ENCODE measurements around the gene ADM. TPM values are rescaled to one million over a fixed set of nuclear protein-coding genes. Genes with fewer than 3 reads are reported as not detected.
"Not testable (repeated sequence)": the region's sequence is repeated elsewhere in the genome, so short reads cannot be mapped to it uniquely, and the experiment has no call there.

Gene ADM, protein sequence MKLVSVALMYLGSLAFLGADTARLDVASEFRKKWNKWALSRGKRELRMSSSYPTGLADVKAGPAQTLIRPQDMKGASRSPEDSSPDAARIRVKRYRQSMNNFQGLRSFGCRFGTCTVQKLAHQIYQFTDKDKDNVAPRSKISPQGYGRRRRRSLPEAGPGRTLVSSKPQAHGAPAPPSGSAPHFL
- polyA plus RNA-seq (ENCODE audit: insufficient read length): 11.8 TPM

DNA sequence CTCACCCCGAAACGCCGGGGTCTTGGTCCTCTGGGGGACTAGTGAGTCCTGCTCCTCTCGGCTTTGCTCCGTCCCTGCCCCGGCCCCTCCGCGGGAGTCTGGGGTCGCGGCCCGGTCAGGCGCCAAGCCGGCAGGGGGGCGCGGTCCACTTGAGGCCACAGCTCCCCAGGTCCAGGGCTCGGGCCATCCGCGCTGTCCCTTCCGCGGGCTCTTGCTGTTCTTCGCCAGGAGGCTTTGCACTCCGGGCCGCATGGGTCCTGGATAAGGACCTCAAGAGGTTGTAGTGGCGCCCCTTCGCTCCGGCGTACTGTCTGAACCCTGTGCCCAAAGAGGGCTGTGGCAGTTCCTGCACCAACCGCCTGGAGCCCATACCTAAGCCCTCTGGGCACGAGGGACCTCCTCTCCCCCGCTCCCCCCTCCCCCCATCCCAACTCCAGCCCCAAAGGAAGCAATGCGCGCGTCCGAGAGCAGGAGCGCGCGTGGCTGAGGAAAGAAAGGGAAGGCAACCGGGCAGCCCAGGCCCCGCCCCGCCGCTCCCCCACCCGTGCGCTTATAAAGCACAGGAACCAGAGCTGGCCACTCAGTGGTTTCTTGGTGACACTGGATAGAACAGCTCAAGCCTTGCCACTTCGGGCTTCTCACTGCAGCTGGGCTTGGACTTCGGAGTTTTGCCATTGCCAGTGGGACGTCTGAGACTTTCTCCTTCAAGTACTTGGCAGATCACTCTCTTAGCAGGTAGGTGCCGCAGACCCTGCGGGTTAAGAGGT is at the start of gene ADM:
Gene ADM (plus strand): TSS at position 579 of the 767 bp plus-strand sequence. CDS start 628 bp downstream, outside the sequence.
- DNase-seq: peak; percentile 89

GRCh38 chr11:10255388-10256125 is 49.3 kb upstream of the ADM start:
- no peak for DNase-seq

GRCh38 chr11:10257478-10257877 is 47.4 kb upstream of the ADM start:
- no peak for DNase-seq

DNA sequence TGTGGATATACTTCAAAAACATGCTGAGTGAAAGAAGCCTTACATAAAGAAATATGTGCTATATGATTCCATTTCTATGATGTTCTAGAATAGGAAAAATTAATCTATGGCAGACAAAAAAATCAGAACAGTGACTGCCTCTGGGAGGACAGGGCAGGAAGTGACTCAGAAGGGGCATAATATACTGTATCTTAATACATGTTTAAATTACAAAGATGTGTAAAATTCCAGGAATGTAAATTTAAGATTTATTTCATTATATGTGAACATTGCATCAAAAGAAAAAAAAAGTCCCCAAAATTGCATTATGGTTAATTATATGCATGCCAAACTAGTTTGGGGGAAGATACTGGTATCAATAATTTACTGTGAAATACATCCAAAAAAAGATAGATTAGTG is 43.1 kb upstream of the ADM start:
- no peak for DNase-seq

DNA sequence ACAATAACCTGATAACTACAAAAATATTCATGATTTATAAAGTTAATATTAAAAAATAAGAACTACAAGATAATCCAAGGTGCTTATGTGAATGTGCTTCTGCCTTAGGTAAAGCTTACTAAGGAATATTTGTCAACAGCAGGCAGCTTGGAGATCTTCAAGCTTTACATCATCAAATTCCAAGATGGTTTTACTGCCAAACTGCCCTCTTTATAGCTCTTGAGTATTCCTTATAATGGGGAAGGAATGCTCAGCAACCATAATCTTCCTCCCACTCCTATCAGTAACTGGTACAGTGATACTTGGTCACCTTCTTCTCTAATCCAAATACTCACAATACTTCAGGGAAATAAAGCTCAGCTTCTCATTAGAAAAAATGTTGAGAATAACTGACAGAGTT is 40.9 kb upstream of the ADM start:
- no peak for DNase-seq

DNA sequence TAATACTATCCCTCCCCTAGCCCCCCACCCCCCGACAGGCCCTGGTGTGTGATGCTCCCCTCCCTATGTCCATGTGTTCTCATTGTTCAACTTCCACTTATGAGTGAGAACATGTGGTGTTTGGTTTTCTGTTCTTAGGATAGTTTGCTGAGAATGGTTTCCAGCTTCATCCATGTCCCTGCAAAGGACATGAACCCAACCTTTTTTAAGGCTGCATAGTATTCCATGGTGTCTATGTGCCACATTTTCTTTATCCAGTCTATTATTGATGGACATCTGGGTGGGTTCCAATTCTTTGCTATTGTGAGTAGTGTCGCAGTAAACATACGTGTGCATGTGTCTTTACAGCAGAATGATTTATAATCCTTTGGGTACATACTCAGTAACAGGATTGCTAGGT is 40.2 kb upstream of the ADM start:
- not testable (repeated sequence) for DNase-seq

DNA sequence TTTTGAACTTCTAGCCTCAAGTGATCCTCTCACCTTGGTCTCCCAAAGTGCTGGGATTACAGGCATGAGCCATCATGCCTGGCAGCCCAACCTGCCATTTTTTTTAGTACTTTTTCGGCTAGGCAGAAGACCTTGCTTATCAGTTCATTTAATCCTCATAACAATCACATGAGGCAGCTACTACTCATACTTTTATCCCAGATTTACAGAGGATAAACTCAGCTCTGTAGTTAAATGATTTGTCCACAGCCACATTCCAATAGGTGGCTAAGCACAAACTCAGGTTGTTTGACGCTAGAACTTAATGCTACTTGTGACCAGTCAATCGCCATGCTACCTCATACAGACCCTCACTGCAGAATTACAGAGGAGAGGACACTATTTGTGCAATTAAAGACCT is 38.9 kb upstream of the ADM start:
- no peak for DNase-seq

DNA sequence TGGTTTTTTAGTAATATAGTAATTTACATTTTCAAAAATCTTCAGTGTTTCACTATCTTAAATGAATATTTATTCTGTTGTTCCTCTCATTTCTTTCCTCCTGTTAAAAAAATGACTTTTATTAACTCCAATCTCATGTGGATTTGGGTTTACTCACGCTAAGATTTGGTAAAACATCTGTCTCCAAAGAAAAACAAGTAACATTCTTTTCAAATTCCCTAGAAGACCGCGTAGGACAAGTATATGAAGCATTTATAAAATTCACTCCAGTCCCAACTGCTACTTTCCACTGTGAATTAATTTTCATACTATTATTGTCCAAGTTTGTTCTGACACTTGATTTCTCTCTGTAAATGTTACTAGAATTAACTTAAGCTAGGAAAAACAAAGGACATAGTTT is 37.1 kb upstream of the ADM start:
- no peak for DNase-seq

GRCh38 chr11:10268746-10269488 is 36.0 kb upstream of the ADM start:
- DNase-seq: no peak

- DNase-seq: no peak
These were observed 32.7 kb upstream of the ADM start for GRCh38 chr11:10272132-10272531.

- no peak for DNase-seq
These were observed 31.1 kb upstream of the ADM start for GRCh38 chr11:10273738-10274137.

DNA sequence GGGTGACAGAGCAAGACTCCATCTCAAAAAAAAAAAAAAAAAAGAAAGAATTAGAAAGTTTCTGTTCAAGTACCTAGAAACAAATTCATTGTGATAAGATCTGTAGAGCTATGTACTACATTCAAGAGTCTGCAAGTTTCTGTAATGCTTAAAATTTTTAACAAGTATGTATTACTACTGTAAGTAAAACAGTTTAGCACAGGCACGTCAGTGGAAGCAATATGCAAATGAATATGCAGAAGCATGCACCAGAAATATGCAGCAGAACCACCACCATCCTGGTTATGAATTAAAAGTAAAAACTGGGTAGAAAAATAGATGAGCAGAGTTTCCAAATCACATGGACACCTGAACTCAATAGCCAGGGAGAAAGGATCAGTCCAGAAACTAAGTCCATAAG is 30.1 kb upstream of the ADM start:
- DNase-seq: no peak

GRCh38 chr11:10275714-10276113 is 29.2 kb upstream of the ADM start:
- no peak for DNase-seq

- DNase-seq: no peak
These were observed 22.8 kb upstream of the ADM start for GRCh38 chr11:10282117-10282516.

- no peak for DNase-seq
These were observed 20.9 kb upstream of the ADM start for GRCh38 chr11:10283991-10284390.

GRCh38 chr11:10285148-10285802 is 19.6 kb upstream of the ADM start:
- DNase-seq: no peak

DNA sequence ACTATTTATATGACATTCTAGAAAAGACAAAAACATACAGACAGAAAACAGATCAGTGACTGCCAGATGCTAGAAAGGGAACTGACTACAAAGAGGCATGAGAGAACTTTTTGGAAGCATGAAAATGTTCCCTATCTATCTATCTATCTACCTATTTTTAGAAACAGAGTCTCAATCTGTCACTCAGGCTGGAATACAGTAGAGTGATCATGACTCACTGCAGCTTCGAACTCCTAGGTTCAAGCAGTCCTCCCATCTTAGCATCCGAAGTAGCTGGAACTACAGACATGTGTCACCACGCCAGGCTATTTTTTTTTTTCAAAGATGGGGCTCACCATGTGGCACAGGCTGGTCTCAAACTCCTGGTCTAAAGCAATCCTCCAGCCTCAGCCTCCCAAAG is 17.7 kb upstream of the ADM start:
- DNase-seq: no peak

DNA sequence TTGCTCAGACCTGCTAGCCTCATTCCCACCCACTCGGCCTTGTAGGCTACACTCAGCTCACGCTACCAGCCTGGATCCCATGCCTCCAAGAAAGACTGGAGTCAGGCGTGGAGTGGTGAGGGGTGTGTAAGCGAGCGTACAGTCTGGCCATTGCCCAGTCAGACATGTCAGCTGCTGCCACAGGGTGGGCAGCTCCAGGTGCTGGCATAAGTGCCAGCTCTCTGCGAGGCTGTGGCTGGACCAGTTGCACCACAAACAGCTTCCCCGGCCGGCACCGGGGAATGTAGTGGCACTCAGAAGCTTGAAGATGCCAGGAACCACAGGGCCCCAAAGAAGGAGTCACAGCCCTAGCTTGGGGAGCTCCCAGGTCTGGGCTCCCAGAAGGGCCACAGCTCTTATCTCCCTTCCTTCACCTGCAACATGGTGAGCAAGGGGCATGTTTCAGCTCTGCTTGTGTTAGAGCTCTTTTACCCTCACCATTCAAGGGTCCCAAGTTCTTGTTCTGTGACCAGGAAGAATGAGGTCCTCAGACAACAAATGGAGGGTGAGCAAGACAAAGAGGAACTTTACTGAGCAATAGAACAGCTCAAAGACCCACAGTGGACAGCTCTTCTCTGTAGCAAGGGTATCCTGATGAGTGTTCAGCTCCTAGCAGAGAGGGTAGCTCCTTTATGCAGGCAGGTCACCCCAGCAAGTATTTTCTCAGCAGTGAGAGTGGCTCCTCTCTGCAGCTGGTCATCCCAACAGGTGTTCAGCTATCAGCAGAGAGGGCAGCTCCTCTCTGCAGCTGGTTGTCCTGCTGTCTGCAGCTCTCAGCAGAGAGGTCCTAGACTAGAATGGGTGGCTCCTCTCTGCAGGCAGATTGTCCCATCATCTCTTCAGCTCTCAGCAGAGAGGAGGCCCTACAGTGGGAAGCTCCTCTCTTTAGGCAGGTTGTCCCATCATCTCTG is 16.8 kb upstream of the ADM start:
- no peak for DNase-seq

GRCh38 chr11:10288881-10289764 is 15.8 kb upstream of the ADM start:
- DNase-seq: no peak

DNA sequence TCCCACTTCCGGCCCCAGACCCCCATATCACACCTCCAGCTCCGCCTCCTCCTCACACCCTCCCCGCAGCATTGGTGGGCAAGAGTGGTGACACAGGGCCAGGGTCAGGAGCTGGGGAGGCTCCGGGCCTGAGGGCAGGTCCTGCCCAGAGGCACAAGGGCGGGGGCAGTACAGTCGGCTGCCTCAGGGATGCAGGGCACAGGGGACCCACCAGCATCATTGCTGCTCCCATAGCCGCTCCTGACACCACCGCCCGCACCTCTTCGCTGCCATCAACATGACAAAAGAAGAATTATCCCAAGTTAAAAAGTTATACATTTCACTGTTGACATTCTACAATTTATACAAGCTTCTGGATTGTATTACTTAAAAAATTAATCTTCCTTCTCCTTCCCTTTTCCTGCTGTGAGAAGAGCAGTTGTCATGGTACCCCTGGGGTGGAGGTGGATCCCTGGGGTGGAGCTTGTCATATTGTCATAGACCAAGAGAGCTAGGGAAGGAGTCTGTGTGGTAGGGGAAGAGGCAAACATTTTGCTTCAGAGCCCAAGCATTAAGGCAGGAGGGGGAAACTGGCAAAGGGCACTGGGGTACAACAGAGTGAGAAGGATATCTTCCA is 15.0 kb upstream of the ADM start:
- DNase-seq: no peak
